CD1c-positive myeloid dendritic cell (primary cell): ENCODE measurements around the gene SLC2A10.
A peak's percentile ranks its signal among the peaks of the same experiment; 100 is the strongest.

Experiments used
- DNase-seq: peaks from one replicate; pipeline ENCODE4 v3.0.0-alpha.2; 2016; ENCODE audit errors: extremely low spot score

The SLC2A10 gene

GRCh38 chr20:46765506-46766120 lies 56.2 kb downstream of the SLC2A10 start:
- no peak for DNase-seq

DNA sequence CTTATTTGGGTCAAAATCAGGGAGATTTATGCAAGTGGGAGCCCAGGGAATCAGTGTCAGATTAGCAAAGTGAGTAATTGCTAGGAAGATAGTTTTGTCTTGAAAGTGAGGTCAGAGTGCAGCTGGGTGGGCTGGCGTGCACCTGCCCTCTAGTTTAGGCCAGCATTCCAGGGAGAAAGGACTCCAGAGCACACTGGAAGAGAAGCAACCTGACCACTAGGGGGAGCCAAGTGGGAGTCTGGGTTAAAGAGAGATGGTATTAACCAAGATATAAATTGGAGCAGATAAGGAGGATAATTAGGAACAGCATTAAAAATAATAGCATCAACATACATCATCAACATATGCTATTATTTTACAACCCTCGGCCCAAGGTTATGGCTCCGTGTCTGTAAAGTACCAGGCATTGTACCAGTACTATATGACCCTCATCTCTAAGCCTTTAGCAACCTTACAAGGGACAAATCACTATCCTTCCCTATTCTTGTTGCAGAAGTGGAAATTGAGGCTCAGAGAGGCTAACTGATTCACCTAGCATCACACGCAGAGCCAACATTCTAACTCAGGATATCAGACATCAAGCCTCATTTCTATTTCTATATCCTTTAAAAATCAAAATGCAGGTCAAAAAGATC lies 57.8 kb downstream of the SLC2A10 start:
- DNase-seq, result peak; percentile 49

- no peak for DNase-seq
These were observed 61.1 kb downstream of the SLC2A10 start for GRCh38 chr20:46770330-46771194.

DNA sequence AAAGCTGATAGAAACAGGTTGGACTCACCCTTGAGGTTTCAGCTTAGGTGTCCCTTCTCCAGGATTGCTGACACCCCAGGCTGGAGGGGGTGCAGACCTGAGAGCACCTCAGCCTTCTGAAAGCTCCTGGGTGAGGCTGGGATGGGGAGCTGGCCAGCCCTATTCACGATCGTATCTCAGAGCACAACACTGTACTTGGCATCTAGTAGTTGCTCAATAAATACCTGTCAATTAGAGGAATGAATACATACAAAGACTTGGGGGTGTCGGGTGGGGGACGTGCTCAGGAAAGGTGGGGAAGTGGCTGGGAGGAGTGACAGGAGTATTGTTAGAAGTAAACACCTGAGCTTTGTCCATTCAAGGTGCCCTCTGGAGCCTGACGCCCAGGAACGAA lies 61.7 kb downstream of the SLC2A10 start:
- no peak for DNase-seq

- no peak for DNase-seq
These were observed 63.5 kb downstream of the SLC2A10 start for GRCh38 chr20:46772901-46773300.

DNA sequence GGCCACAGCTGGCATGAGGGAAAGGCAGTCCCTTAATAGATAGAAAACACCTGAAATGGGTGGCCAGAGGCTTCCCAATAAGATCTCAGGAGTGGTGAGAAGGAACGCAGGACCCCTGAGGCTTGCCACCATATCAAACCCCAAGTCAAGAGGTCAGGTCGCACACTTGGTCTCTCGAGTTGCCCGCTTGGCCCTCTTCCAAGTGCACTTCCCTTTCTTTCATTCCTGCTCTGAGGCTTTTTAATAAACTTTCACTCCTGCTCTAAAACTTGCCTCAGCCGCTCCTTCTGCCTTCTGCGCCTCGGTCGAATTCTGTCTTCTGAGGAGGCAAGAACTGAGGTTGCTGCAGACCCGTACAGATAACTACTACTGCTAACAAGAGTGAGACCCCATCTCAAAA lies 64.2 kb downstream of the SLC2A10 start:
- peak; percentile 3 for DNase-seq

DNA sequence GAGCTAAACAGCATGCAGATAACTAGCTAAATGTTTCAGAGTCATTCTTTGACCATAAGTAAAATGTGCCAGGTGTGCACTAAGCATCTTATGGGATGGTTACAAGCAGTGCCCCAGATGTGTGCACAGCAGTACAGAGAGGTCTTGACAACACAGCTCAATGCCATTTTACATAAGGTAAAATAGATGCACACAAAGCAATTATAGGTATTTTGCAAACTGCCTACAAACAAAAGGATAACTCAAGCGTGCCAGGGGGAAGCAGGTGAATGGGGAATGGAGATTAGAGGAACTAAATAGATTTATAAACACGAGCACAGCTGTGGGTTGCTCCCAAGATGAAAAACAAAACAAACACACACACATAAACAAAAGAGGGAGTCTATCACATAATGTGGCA lies 64.8 kb downstream of the SLC2A10 start:
- DNase-seq, result no peak

GRCh38 chr20:46774943-46775560 lies 65.6 kb downstream of the SLC2A10 start:
- no peak for DNase-seq

- DNase-seq, result no peak
These were observed 66.4 kb downstream of the SLC2A10 start for GRCh38 chr20:46775806-46776205.

DNA sequence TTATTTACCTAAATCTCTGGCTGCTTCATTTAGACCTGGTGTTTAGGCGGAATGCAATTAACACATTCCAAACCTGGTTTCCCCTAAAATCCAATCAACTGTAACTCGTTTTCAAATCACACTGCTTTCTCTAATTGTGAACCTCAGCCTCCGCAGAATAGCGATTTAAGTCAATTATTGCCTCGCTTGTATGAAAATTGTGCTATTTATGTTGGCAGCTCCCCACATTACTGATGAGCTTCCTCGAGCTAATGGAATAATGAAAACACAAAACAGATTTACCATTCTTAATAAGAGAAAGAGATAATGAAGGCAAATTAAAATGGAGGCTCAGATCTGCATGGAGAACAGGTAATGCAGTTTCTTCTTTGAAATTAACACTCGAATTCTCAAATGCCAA lies 67.9 kb downstream of the SLC2A10 start:
- no peak for DNase-seq

DNA sequence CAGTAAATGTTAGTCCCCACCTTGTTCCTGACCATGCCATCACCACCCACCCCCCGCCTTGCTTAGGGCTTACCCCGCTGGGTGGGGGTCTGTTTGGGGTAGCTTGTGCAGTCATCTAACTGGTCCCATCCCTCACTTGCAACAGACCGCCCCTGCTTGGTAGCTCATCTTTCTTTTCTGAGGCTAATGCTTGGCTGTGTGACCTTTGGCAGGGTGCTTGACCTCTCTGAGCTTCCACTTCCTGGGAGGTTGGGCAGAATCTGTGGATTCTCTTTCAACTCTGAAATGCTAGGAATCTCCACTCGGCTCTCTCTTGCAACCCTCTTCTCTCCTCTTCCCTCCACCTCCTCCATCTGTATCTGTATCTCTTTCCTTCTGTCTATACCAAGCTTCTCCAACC lies 70.4 kb downstream of the SLC2A10 start:
- no peak for DNase-seq

GRCh38 chr20:46784436-46785127 lies 75.1 kb downstream of the SLC2A10 start:
- no peak for DNase-seq
